Activated T-helper 2 cell treated with anti-CD3 and anti-CD28 coated beads, Interferon-gamma antibody, Interleukin-2, Interleukin-4, amounts not matched to agents 10 μg/mL and 5 μg/mL and 100 μg/mL, durations not matched to agents 14 hours and 24 hours and 36 hours (primary cell): ENCODE measurements around the gene ZEB1. TPM values are rescaled to one million over a fixed set of nuclear protein-coding genes. Genes with fewer than 3 reads are reported as not detected.

Source experiments
- DNase-seq: peaks from one replicate; pipeline ENCODE4 v3.0.0; 2021; ENCODE audit warnings: low spot score
- H3K27ac Mint-ChIP-seq: one replicate; pipeline ENCODE4 v1.8.0; 2021; ENCODE audit warnings: mixed read lengths
- H3K27me3 Mint-ChIP-seq: one replicate; pipeline ENCODE4 v1.8.0; 2021; ENCODE audit warnings: low read depth, mixed read lengths
- H3K36me3 Mint-ChIP-seq: one replicate; pipeline ENCODE4 v1.8.0; 2021; ENCODE audit warnings: low read depth, mixed read lengths
- H3K4me1 Mint-ChIP-seq: one replicate; pipeline ENCODE4 v1.8.0; 2021; ENCODE audit warnings: low read depth, mixed read lengths
- H3K4me3 Mint-ChIP-seq: one replicate; pipeline ENCODE4 v1.8.0; 2021; ENCODE audit warnings: low read depth, mild to moderate bottlenecking, moderate library complexity, mixed read lengths
- H3K9me3 Mint-ChIP-seq: one replicate; pipeline ENCODE4 v1.8.0; 2021; ENCODE audit warnings: mixed read lengths
- intact Hi-C: fragments of 100-400 bp; cut with micrococcal nuclease; formaldehyde crosslinking; loops from one replicate; pipeline ENCODE4 v1.15.1; 2023
- total RNA-seq: library from RNA; stranded (reverse); gene quantifications from 2 replicates; pipeline ENCODE4 v1.2.3, GENCODE V29; 2022

Gene ZEB1
- 68.6 and 70.0 TPM in 2 replicates for total RNA-seq

GRCh38 chr10:31318854-31319601 is at the start of gene ZEB1:
Gene ZEB1 (plus strand): TSS chr10:31319216. CDS start chr10:31319235, 19 bp downstream.
- Mint-ChIP-seq H3K9me3 (no peaks in the 10 kb centered on the region), H3K27me3 (no peaks in the 10 kb centered on the region), H3K4me1 (peaks cover 42% of the 10 kb centered on the region), H3K27ac (peak within 1 kb of the TSS; percentile 100), H3K36me3 (peaks cover 18% of the 10 kb centered on the region), H3K4me3 (peak within 1 kb of the TSS; percentile 99)
- intact Hi-C loops: loop anchor here (1.0 to 10.0 kb wide), 6 partner anchors 172 to 634 kb away; no protein-coding TSS in a partner anchor
- DNase-seq: peak; percentile 86

- Mint-ChIP-seq H3K27me3 (peaks cover 2% of the 10 kb centered on the region), H3K27ac (no peak overlapping the region), H3K9me3 (peaks cover 10% of the 10 kb centered on the region), H3K4me3 (no peak overlapping the region), H3K4me1 (no peaks in the 10 kb centered on the region), H3K36me3 (no peaks in the 10 kb centered on the region)
- intact Hi-C loops: no loop called here
- DNase-seq: no peak
Measured at GRCh38 chr10:31270954-31271353, 48.1 kb upstream of the ZEB1 start.

GRCh38 chr10:31272841-31273240 is 46.2 kb upstream of the ZEB1 start:
- H3K9me3 Mint-ChIP-seq: peaks cover 10% of the 10 kb centered on the region
- intact Hi-C loops: no loop called here
- H3K4me3 Mint-ChIP-seq: no peak overlapping the region
- H3K4me1 Mint-ChIP-seq: no peaks in the 10 kb centered on the region
- H3K36me3 Mint-ChIP-seq: no peaks in the 10 kb centered on the region
- no peak overlapping the region for H3K27ac Mint-ChIP-seq
- no peak for DNase-seq
- H3K27me3 Mint-ChIP-seq: no peaks in the 10 kb centered on the region

GRCh38 chr10:31273789-31274188 is 45.2 kb upstream of the ZEB1 start:
- H3K27me3 Mint-ChIP-seq: no peaks in the 10 kb centered on the region
- intact Hi-C loops: no loop called here
- no peak overlapping the region for H3K4me3 Mint-ChIP-seq
- no peaks in the 10 kb centered on the region for H3K36me3 Mint-ChIP-seq
- DNase-seq: no peak
- H3K4me1 Mint-ChIP-seq: no peaks in the 10 kb centered on the region
- no peak overlapping the region for H3K27ac Mint-ChIP-seq
- peaks cover 10% of the 10 kb centered on the region for H3K9me3 Mint-ChIP-seq

- Mint-ChIP-seq H3K27me3 (peaks cover 2% of the 10 kb centered on the region), H3K9me3 (peaks cover 10% of the 10 kb centered on the region), H3K4me1 (no peaks in the 10 kb centered on the region), H3K36me3 (no peaks in the 10 kb centered on the region), H3K4me3 (no peak overlapping the region), H3K27ac (no peak overlapping the region)
- DNase-seq: no peak
- intact Hi-C loops: no loop called here
Measured at GRCh38 chr10:31274310-31274709, 44.7 kb upstream of the ZEB1 start.

- intact Hi-C loops: no loop called here
- Mint-ChIP-seq H3K27me3 (peaks cover 13% of the 10 kb centered on the region), H3K4me3 (no peak overlapping the region), H3K4me1 (no peaks in the 10 kb centered on the region), H3K27ac (no peak overlapping the region), H3K9me3 (peaks cover 18% of the 10 kb centered on the region), H3K36me3 (no peaks in the 10 kb centered on the region)
- DNase-seq: no peak
Measured at GRCh38 chr10:31278279-31278941, 40.6 kb upstream of the ZEB1 start.

- no peaks in the 10 kb centered on the region for H3K36me3 Mint-ChIP-seq
- peaks cover 17% of the 10 kb centered on the region for H3K9me3 Mint-ChIP-seq
- no peaks in the 10 kb centered on the region for H3K4me1 Mint-ChIP-seq
- intact Hi-C loops: no loop called here
- H3K4me3 Mint-ChIP-seq: no peak overlapping the region
- DNase-seq: no peak
- no peak overlapping the region for H3K27ac Mint-ChIP-seq
- peaks cover 13% of the 10 kb centered on the region for H3K27me3 Mint-ChIP-seq
Measured at GRCh38 chr10:31280972-31281371, 38.0 kb upstream of the ZEB1 start.

GRCh38 chr10:31288001-31288400 is 31.0 kb upstream of the ZEB1 start:
- peaks cover 5% of the 10 kb centered on the region for H3K27me3 Mint-ChIP-seq
- no peaks in the 10 kb centered on the region for H3K9me3 Mint-ChIP-seq
- no peak overlapping the region for H3K4me3 Mint-ChIP-seq
- H3K27ac Mint-ChIP-seq: no peak overlapping the region
- no peak for DNase-seq
- H3K36me3 Mint-ChIP-seq: no peaks in the 10 kb centered on the region
- H3K4me1 Mint-ChIP-seq: peaks cover 2% of the 10 kb centered on the region
- intact Hi-C loops: no loop called here

GRCh38 chr10:31288962-31289361 is 30.1 kb upstream of the ZEB1 start:
- Mint-ChIP-seq H3K27ac (no peak overlapping the region), H3K27me3 (no peaks in the 10 kb centered on the region)

GRCh38 chr10:31290386-31290785 is 28.6 kb upstream of the ZEB1 start:
- peaks cover 2% of the 10 kb centered on the region for H3K4me1 Mint-ChIP-seq
- H3K36me3 Mint-ChIP-seq: no peaks in the 10 kb centered on the region
- no peak overlapping the region for H3K27ac Mint-ChIP-seq
- H3K9me3 Mint-ChIP-seq: no peaks in the 10 kb centered on the region
- no peaks in the 10 kb centered on the region for H3K27me3 Mint-ChIP-seq
- no peak overlapping the region for H3K4me3 Mint-ChIP-seq
- no peak for DNase-seq
- intact Hi-C loops: no loop called here

More at GRCh38 chr10:31288962-31289361, 30.1 kb upstream of the ZEB1 start:
- intact Hi-C loops: no loop called here
- no peaks in the 10 kb centered on the region for H3K9me3 Mint-ChIP-seq
- no peak for DNase-seq
- H3K4me1 Mint-ChIP-seq: peaks cover 2% of the 10 kb centered on the region
- no peaks in the 10 kb centered on the region for H3K36me3 Mint-ChIP-seq
- no peak overlapping the region for H3K4me3 Mint-ChIP-seq

GRCh38 chr10:31291123-31291522 is 27.9 kb upstream of the ZEB1 start:
- Mint-ChIP-seq H3K4me1 (peaks cover 2% of the 10 kb centered on the region), H3K27me3 (no peaks in the 10 kb centered on the region), H3K9me3 (no peaks in the 10 kb centered on the region), H3K27ac (no peak overlapping the region), H3K4me3 (no peak overlapping the region), H3K36me3 (no peaks in the 10 kb centered on the region)
- intact Hi-C loops: no loop called here
- no peak for DNase-seq

- no peak overlapping the region for H3K4me3 Mint-ChIP-seq
- intact Hi-C loops: no loop called here
- no peaks in the 10 kb centered on the region for H3K9me3 Mint-ChIP-seq
- H3K36me3 Mint-ChIP-seq: no peaks in the 10 kb centered on the region
- no peak for DNase-seq
- no peak overlapping the region for H3K27ac Mint-ChIP-seq
- no peaks in the 10 kb centered on the region for H3K27me3 Mint-ChIP-seq
- peaks cover 5% of the 10 kb centered on the region for H3K4me1 Mint-ChIP-seq
Measured at GRCh38 chr10:31294558-31294957, 24.5 kb upstream of the ZEB1 start.

- no peaks in the 10 kb centered on the region for H3K36me3 Mint-ChIP-seq
- no peak overlapping the region for H3K4me3 Mint-ChIP-seq
- DNase-seq: no peak
- no peaks in the 10 kb centered on the region for H3K9me3 Mint-ChIP-seq
- intact Hi-C loops: no loop called here
- H3K4me1 Mint-ChIP-seq: peaks cover 5% of the 10 kb centered on the region
- no peak overlapping the region for H3K27ac Mint-ChIP-seq
- no peaks in the 10 kb centered on the region for H3K27me3 Mint-ChIP-seq
Measured at GRCh38 chr10:31296754-31297153, 22.3 kb upstream of the ZEB1 start.
